CD4-positive, CD25-positive, alpha-beta regulatory T cell (primary cell): Measurements from ENCODE around the gene SLC5A7. TPM values are rescaled to one million over a fixed set of nuclear protein-coding genes. Genes with fewer than 3 reads are reported as not detected.

ENCODE experiments used
- ATAC-seq, 2 donors: fragments of 150-1000 bp; cut with Tn5 transposase; one replicate each; pipeline ENCODE4 v1.10.0; 2021; ENCODE audit warnings: low read depth in 2 of 2, moderate number of reproducible peaks in 2 of 2, moderate library complexity in 1 of 2
- DNase-seq, 3 donors: peaks; one replicate each; pipeline versions ENCODE4 v3.0.0 to v3.0.0-alpha.2; 2012 to 2022; ENCODE audit warnings: mixed read lengths in 1 of 3
- H3K27ac ChIP-seq: one replicate; pipeline ENCODE4 v1.7.0; 2013; ENCODE audit warnings: mild to moderate bottlenecking, low read length; ENCODE audit not compliant: insufficient read depth, poor library complexity, severe bottlenecking
- H3K27me3 ChIP-seq: one replicate; pipeline ENCODE4 v1.7.0; 2013; ENCODE audit warnings: low read length; ENCODE audit not compliant: control insufficient read depth, insufficient read depth
- H3K36me3 ChIP-seq: one replicate; pipeline ENCODE4 v1.7.0; 2013; ENCODE audit warnings: mild to moderate bottlenecking, low read length, moderate library complexity; ENCODE audit not compliant: control insufficient read depth, insufficient read depth
- H3K4me1 ChIP-seq: 2 replicates; pipeline ENCODE4 v1.7.0; 2013; ENCODE audit warnings: mild to moderate bottlenecking, low read length; ENCODE audit not compliant: insufficient read depth, control insufficient read depth, poor library complexity, severe bottlenecking
- H3K4me3 ChIP-seq: one replicate; pipeline ENCODE4 v1.7.0; 2013; ENCODE audit warnings: low read depth, mild to moderate bottlenecking, low read length, moderate library complexity
- H3K9me3 ChIP-seq, 2 experiments: 1 replicate in 1 of 2; 2 replicates in 1 of 2; pipeline ENCODE4 v1.7.0; 2013; ENCODE audit warnings: low read length in 2 of 2, mild to moderate bottlenecking in 1 of 2, moderate library complexity in 1 of 2; ENCODE audit not compliant: control insufficient read depth in 2 of 2
- H3K27ac Mint-ChIP-seq, 3 donors: one replicate each; pipeline ENCODE4 v1.8.0; 2020 to 2022; ENCODE audit warnings: mild to moderate bottlenecking in 3 of 3, mixed read lengths in 3 of 3, moderate library complexity in 2 of 3
- H3K27me3 Mint-ChIP-seq: one replicate; pipeline ENCODE4 v1.8.0; 2022; ENCODE audit warnings: mild to moderate bottlenecking, mixed read lengths
- H3K36me3 Mint-ChIP-seq: one replicate; pipeline ENCODE4 v1.8.0; 2020; ENCODE audit warnings: mixed read lengths
- H3K4me1 Mint-ChIP-seq, 4 donors: one replicate each; pipeline ENCODE4 v1.8.0; 2020 to 2022; ENCODE audit warnings: mixed read lengths in 4 of 4, mild to moderate bottlenecking in 1 of 4
- H3K4me3 Mint-ChIP-seq, 4 donors: one replicate each; pipeline ENCODE4 v1.8.0; 2020 to 2022; ENCODE audit warnings: mild to moderate bottlenecking in 4 of 4, mixed read lengths in 4 of 4, moderate library complexity in 3 of 4
- H3K9me3 Mint-ChIP-seq, 7 donors: one replicate each; pipeline ENCODE4 v1.8.0; 2020 to 2022; ENCODE audit warnings: mixed read lengths in 7 of 7, mild to moderate bottlenecking in 3 of 7, moderate library complexity in 2 of 7
- polyA plus RNA-seq, 4 donors: library from polyadenylated mRNA; unstranded; fragments of 300-500 nt; fragmentation: Illumina TruSeq; gene quantifications; one replicate each; pipeline ENCODE4 v1.2.3, GENCODE V29; 2021
- total RNA-seq: library from RNA; stranded (reverse); gene quantifications from one replicate; pipeline ENCODE4 v1.2.3, GENCODE V29; 2022

The SLC5A7 gene
- total and polyA plus RNA-seq, 5 donors from 2014 or later: not detected

- Mint-ChIP-seq H3K9me3 (peaks cover 0 to 8% (median 0%) of the 10 kb centered on the region in 7 donors), H3K36me3 (no peaks in the 10 kb centered on the region), H3K27me3 (no peaks in the 10 kb centered on the region), H3K4me3 (no peak overlapping the region), H3K4me1 (no peaks in the 10 kb centered on the region), H3K27ac (no peak overlapping the region)
- no peak for DNase-seq
- no peak overlapping the region for H3K27ac ChIP-seq
- no peak overlapping the region for H3K4me3 ChIP-seq
- ATAC-seq: no peak
- no peaks in the 10 kb centered on the region for H3K4me1 ChIP-seq
- no peaks in the 10 kb centered on the region for H3K27me3 ChIP-seq
- no peaks in the 10 kb centered on the region for H3K9me3 ChIP-seq
- no peaks in the 10 kb centered on the region for H3K36me3 ChIP-seq
Measured at GRCh38 chr2:108031471-108031941, 45.2 kb downstream of the SLC5A7 start.

DNA sequence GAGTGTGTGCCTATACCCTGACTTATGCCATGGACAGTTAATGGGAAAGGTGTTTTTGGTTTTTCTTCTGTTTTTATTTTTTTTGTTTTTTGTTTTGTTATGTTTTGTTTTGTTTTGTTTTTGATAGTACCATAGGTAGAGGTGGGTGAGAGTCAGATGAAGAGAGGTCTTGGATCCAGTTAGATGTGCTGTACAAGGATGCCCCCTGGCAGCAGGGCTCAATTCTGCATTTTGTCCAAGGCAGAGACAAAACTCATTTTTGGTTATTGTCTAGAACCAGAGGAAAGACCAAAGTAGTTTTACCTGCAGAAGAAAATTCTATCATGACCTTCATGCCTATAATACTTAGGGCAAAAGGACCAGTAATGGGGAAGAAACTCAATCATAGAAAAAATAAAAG is 48.5 kb downstream of the SLC5A7 start:
- Mint-ChIP-seq H3K9me3 (peaks cover 0 to 17% (median 2%) of the 10 kb centered on the region in 7 donors), H3K4me1 (no peaks in the 10 kb centered on the region), H3K27ac (no peak overlapping the region), H3K27me3 (no peaks in the 10 kb centered on the region), H3K4me3 (no peak overlapping the region), H3K36me3 (no peaks in the 10 kb centered on the region)
- Histone ChIP-seq H3K4me1 (no peaks in the 10 kb centered on the region), H3K9me3 (no peaks in the 10 kb centered on the region), H3K4me3 (no peak overlapping the region), H3K36me3 (no peaks in the 10 kb centered on the region), H3K27ac (no peak overlapping the region), H3K27me3 (no peaks in the 10 kb centered on the region)
- no peak for ATAC-seq
- DNase-seq: no peak

DNA sequence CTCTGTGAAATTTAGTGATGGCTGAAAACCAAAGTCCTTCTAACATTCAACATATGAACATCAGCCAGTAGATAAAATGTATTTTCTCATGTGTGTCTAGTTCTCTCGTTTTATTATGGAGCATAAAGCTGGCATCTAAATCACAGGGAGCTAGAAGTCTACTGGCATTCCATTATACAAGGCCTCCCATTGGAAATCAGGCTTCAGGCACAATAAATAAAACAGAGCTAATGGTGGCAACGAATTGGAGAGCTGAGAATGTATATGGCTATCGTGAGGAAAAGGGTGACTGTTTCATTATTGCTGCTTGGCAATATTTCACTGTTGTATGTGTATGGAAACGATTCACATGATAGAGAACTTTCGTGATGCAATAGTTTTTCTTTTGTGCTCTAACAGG is 62.4 kb downstream of the SLC5A7 start:
- Histone ChIP-seq H3K36me3 (no peaks in the 10 kb centered on the region), H3K27ac (no peak overlapping the region), H3K4me1 (no peaks in the 10 kb centered on the region), H3K27me3 (no peaks in the 10 kb centered on the region), H3K4me3 (no peak overlapping the region), H3K9me3 (no peaks in the 10 kb centered on the region)
- no peaks in the 10 kb centered on the region for H3K36me3 Mint-ChIP-seq
- H3K4me3 Mint-ChIP-seq: no peak overlapping the region
- DNase-seq: no peak
- H3K27ac Mint-ChIP-seq: no peak overlapping the region
- H3K27me3 Mint-ChIP-seq: no peaks in the 10 kb centered on the region
- H3K9me3 Mint-ChIP-seq: peaks cover 0 to 20% (median 3%) of the 10 kb centered on the region in 7 donors
- no peaks in the 10 kb centered on the region for H3K4me1 Mint-ChIP-seq
- ATAC-seq: no peak

GRCh38 chr2:108058576-108059137 is 72.3 kb downstream of the SLC5A7 start:
- ATAC-seq (no peak), DNase-seq (no peak)
- H3K4me1 Mint-ChIP-seq: no peaks in the 10 kb centered on the region

DNA sequence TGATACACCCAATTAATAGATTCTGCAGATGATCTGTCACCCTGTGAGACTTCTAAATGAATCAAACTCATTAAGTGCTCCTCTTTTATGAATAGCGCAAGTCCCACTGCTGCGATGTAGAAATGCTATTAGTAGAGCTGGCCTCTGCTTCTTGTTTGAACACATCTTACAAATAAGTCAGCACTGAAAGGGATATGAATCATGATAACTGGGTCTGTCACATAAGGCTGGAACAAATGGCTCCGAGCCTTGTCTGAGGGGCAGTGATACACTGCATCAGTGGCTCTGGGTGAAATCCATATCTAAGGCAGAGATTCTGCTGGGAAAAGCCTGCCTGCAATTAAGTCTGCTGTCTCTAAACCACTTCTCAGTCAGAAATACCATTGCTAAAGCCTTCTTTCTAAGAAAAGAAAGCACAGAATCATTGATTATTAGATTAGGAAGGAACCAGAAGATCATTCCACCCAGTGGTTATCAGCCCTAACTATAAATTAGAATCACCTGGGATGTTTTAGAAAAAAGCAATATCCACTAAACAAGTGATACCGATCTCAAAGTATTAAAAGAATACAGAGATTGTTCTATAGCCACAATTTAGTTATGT is 75.2 kb downstream of the SLC5A7 start:
- DNase-seq (no peak), ATAC-seq (no peak)
- Mint-ChIP-seq H3K4me1 (no peaks in the 10 kb centered on the region), H3K27me3 (no peaks in the 10 kb centered on the region), H3K9me3 (peaks cover 0 to 6% (median 0%) of the 10 kb centered on the region in 7 donors), H3K27ac (no peak overlapping the region), H3K36me3 (no peaks in the 10 kb centered on the region), H3K4me3 (no peak overlapping the region)
- Histone ChIP-seq H3K4me3 (no peak overlapping the region), H3K36me3 (no peaks in the 10 kb centered on the region), H3K9me3 (no peaks in the 10 kb centered on the region), H3K4me1 (no peaks in the 10 kb centered on the region), H3K27ac (no peak overlapping the region), H3K27me3 (no peaks in the 10 kb centered on the region)

More at GRCh38 chr2:108058576-108059137, 72.3 kb downstream of the SLC5A7 start:
- no peaks in the 10 kb centered on the region for H3K27me3 ChIP-seq
- no peaks in the 10 kb centered on the region for H3K36me3 ChIP-seq
- peaks cover 0 to 4% (median 0%) of the 10 kb centered on the region in 7 donors for H3K9me3 Mint-ChIP-seq
- no peaks in the 10 kb centered on the region for H3K27me3 Mint-ChIP-seq
- H3K36me3 Mint-ChIP-seq: no peaks in the 10 kb centered on the region
- no peak overlapping the region for H3K27ac Mint-ChIP-seq
- H3K4me1 ChIP-seq: no peaks in the 10 kb centered on the region
- no peak overlapping the region for H3K27ac ChIP-seq
- H3K4me3 ChIP-seq: no peak overlapping the region
- H3K9me3 ChIP-seq: no peaks in the 10 kb centered on the region
- H3K4me3 Mint-ChIP-seq: no peak overlapping the region

Other genes with a start within 250 kb of the SLC5A7 start
- gene RGPD4, start 159.6 kb upstream of the SLC5A7 start, total RNA-seq: not detected
- gene RGPD4, start 159.6 kb upstream of the SLC5A7 start, polyA plus RNA-seq: not detected